ENCODE measurements around the gene PLA2G4E.

PLA2G4E gene

DNA sequence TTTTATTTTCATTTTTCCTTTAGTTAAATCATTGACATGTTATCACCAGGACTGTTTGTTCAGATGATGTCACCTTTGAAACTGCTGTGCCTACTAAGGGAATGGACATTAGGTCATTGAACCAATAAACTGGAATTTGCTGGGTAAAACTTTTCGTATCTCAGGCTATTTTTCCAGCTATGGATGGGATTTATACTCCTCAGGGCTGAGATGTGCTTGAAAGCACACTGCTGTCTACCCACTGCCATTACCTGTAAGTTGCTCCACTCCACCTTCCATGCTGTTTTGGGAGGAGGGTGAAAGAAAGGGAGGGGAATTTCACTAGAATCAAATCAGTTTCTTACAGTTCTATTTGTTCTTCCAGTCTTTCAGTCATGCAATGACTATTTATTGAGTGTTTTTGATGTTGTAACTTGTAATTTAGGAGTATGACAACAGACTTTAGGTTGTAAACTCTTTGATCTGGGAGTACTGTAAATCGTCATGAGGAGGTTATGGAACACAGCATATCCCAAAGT is 59.8 kb downstream of the PLA2G4E start:
- in situ Hi-C loops (cut with MboI; ENCODE audit: low sequenced_read_pairs), result no loop called here

GRCh38 chr15:41958002-41958420 is 62.8 kb downstream of the PLA2G4E start:
- in situ Hi-C loops (cut with MboI; ENCODE audit: low sequenced_read_pairs), result no loop called here

- in situ Hi-C loops (cut with MboI; ENCODE audit: low sequenced_read_pairs), result no loop called here
Measured at GRCh38 chr15:41957021-41957897, 63.6 kb downstream of the PLA2G4E start.

GRCh38 chr15:41955807-41956525 is 64.9 kb downstream of the PLA2G4E start:
- in situ Hi-C loops (cut with MboI; ENCODE audit: low sequenced_read_pairs), result no loop called here

GRCh38 chr15:41955100-41955499 is 65.7 kb downstream of the PLA2G4E start:
- in situ Hi-C loops (cut with MboI; ENCODE audit: low sequenced_read_pairs), result no loop called here

- in situ Hi-C loops (cut with MboI; ENCODE audit: low sequenced_read_pairs), result no loop called here
Measured at GRCh38 chr15:41954036-41954435, 66.8 kb downstream of the PLA2G4E start.

DNA sequence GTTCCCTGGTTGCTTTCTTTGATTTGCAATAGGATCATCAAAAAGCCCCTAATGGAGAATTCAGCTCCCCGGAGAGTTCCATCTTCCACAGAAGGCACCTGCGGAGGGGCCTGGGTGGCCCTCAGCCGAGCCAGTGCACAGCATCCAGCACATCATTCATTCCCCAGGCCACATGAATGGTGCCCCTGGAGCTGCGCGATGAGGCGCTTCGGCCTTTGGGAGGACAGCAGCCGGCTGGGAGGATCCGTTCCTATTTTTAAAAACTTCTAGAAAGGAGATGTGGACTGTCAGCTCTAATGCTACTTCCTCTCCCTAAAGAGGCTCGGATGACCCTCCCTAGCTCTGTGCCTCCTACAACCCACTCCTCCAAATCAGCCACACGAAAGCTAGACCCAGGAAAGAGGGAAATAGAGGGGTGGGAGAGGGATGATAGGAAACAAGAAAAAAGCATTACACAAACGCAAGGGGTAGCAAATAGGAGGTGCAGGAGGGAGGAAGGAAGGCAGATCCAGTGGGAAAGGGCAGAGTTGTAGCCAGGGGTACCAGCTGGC is 68.8 kb downstream of the PLA2G4E start:
- in situ Hi-C loops (cut with MboI; ENCODE audit: low sequenced_read_pairs), result no loop called here

DNA sequence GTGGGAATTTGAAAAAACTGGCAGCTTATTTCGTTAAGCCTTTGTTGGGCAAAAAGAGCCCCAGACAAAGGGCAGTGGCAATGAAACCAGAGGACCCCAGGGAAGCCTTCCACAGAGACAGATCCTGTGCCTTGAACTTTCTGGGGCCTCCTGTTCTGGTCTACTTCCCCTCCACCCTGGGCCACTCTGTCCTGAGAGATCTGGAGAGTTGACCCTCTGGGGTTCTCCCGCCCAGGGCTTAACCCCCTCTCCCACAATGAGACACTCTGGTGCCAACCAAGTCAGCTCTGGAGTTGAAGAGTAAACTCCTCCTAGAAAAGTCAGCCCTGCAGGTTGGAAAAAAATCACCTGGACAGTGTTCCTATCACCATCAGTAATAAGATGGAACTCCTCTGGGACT is 69.3 kb downstream of the PLA2G4E start:
- in situ Hi-C loops (cut with MboI; ENCODE audit: low sequenced_read_pairs), result no loop called here

DNA sequence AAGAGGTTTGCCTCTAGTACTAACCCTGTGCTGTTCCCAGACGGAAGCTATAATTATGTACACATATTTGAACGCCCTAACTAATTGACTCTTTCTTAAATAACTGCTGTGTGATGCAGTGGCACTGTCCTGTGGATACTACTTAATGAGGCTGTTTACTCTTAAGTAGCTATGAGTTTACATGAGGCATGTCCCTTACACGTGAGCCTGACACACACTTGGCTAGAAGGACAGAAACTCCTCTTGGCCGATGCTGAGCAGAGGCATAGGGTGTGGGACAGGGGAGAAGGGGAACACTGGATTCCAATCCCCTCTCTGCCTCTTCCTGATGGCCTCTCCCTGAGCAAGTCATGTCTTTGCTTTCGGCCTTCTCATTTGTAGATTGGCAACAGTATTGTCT is 70.4 kb downstream of the PLA2G4E start:
- in situ Hi-C loops (cut with MboI; ENCODE audit: low sequenced_read_pairs), result no loop called here

DNA sequence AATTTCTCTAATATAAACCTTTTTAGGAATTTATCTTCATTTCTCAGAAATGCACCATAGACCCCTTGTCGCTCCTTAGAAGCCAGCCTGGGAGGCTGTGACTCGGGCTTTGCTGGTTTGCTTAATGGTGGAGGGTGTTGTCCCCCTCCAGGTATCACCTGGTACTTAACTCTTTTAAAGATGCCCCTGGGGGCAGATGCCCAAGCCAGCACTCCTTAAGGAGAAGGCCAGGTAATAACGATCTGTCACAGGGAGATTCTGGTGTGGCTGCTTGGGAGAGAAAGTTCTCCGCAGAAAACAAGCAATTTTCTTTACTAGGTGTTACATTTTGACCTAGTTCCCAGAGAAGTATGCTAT is 70.7 kb downstream of the PLA2G4E start:
- in situ Hi-C loops (cut with MboI; ENCODE audit: low sequenced_read_pairs), result no loop called here

GRCh38 chr15:41949401-41950126 is 71.3 kb downstream of the PLA2G4E start:
- in situ Hi-C loops (cut with MboI; ENCODE audit: low sequenced_read_pairs), result no loop called here

DNA sequence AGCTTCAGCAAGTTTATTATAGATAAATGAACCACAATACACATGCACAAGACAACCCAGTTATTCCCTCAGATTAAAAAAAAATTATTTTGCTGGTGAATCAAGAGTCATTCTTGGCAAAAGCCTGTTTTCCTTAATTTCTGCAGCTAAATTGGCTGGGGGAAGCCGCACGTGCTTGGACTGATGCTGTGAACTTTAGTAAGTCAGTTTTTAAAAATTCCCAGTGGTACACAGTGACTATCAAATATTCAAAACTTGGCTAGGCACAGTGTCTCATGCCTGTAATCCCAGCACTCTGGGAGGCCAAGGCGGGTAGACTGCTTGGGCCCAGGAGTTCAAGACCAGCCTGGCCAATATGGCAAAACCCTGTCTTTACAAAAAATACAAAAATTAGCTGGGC is 72.4 kb downstream of the PLA2G4E start:
- in situ Hi-C loops (cut with MboI; ENCODE audit: low sequenced_read_pairs), result no loop called here

DNA sequence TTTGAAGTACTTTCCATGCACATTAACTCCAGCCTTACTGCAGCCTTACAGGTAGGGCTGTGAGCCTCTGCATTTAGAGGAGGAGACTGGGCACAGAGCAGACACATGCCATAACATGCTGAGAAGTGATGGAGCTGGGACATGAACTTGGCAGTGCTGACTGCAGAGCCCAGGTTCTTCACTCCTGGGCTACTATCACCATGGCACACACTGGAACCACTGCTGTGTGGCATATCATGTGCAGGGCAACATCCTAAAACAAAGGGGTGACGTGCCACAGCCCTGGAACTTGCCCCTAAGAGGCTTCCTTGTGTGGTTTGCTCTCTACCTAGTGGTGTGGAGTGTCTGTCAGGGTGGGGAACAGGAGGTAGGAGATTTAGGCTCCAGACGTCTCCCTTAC is 73.9 kb downstream of the PLA2G4E start:
- in situ Hi-C loops (cut with MboI; ENCODE audit: low sequenced_read_pairs), result no loop called here

DNA sequence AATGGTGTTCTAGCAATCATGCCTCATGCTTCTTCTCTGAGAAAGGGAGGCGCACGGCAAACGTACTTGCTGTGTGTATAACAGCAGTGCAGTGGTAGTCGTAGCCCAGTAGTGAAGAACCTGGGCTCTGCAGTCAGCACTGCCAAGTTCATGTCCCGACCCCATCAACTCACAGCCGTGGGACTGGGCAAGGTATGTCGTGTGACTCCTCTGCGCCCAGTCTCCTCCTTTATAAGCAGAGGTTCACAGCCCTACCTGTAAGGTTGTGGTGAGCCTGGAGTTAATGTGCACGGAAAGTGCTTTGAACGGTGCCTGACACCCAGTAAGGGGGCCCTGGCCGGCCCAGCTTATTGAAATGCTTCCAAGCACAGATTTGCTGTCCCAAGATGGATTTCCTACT is 75.1 kb downstream of the PLA2G4E start:
- in situ Hi-C loops (cut with MboI; ENCODE audit: low sequenced_read_pairs), result no loop called here

DNA sequence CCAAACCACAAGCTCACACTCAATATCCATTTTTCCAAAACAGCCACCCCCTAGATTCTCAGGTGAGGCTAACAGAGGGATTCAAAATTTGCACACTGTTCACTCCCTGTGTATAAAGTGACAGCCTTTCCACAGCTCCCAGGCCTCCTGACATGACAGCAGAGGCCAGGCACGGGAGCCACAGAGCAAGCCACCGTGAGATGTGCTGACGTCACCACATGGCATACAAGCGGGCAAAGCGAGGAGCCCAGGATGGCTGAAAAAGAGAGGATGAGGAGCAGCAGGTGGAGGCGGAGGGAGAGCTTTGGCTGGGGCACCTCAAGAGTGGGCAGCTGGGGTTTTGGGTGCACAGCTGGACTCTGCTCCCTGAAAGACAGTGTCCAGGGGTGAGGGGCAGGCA is 75.6 kb downstream of the PLA2G4E start:
- in situ Hi-C loops (cut with MboI; ENCODE audit: low sequenced_read_pairs), result no loop called here

DNA sequence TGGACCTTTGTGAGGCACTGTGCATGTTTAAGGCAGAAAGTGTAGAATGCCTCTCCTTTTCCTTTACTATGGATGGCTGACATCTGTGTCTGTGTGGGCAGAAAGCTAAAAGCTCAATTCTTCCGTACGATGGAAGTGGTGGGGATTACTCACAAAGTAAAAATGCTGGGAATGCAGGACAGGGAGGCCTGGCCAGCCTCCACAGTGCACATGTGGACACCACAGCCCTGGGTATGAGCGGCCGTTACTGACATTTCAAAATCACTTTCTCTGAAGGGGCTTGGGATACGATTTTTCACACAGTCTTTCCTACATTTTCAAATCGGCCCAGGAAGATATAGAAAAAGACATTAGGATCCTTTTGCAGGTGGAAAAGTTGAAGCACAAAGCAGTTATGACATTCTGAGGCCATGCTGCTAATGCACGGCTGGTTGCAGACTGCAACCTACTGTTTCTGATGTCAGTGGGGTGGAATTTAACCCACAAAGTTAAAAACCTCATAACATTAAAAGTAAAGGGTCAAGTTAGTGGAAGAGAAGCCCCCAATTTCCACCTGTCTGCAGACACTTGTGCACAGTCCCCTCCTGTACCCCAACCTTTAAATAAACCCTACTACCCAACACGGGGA is 76.4 kb downstream of the PLA2G4E start:
- in situ Hi-C loops (cut with MboI; ENCODE audit: low sequenced_read_pairs), result no loop called here

DNA sequence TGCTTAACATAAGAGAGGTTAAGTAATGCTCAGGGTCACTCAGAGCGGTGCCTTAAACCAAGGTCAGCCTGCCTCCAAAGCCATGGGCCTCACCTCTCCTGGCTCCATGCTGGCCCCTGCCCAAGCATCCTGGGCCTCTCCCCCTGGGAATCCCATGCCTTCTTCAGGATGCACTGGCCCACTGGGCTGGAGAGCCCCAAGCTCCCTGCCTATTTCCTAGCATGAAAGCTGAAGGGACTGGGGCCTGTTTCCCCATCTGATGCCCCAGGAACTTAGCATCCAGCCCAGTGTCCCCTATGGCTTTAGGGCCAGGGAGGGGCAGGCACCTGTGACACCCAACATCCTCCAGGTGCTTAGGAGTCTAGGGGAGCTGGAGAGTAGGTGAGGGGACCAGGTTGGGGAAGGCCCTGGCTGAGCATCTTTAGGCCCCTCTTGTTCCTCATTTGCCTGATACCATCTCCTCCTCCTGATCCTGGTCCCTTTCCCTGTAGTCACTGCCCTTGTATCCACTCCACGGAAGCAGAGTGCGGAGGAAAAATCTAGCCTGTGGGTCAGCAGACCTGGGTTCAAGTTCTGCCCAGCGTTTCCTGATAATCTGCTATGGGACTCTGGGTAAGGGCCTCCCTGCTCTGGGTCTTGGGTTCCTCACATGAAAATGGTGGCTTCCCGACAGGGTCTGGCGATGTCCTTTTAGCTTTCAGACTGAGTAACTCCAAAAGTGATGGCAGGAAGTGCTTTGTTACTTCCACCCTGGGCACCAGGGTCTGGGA is 77.1 kb downstream of the PLA2G4E start:
- in situ Hi-C loops (cut with MboI; ENCODE audit: low sequenced_read_pairs), result no loop called here

DNA sequence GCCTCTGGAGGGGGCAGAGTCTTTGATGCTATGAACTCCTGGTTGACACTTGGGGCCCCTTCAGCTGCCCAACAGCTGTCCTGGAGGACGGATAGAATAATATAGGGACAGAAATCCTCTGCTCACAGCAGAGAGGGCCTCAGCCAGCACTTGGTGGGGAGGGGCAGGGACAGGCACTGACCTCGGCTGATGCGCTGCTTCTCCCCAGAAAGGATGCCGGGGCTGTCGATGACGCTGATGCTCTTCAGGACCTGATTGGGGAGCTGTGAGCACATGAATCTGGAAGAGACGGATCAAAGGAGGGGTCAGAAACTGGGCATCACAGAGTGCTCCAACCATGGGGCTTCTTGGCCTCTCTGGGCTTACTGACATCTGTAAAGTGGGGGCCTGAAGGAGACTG is 78.0 kb downstream of the PLA2G4E start:
- in situ Hi-C loops (cut with MboI; ENCODE audit: low sequenced_read_pairs), result no loop called here

DNA sequence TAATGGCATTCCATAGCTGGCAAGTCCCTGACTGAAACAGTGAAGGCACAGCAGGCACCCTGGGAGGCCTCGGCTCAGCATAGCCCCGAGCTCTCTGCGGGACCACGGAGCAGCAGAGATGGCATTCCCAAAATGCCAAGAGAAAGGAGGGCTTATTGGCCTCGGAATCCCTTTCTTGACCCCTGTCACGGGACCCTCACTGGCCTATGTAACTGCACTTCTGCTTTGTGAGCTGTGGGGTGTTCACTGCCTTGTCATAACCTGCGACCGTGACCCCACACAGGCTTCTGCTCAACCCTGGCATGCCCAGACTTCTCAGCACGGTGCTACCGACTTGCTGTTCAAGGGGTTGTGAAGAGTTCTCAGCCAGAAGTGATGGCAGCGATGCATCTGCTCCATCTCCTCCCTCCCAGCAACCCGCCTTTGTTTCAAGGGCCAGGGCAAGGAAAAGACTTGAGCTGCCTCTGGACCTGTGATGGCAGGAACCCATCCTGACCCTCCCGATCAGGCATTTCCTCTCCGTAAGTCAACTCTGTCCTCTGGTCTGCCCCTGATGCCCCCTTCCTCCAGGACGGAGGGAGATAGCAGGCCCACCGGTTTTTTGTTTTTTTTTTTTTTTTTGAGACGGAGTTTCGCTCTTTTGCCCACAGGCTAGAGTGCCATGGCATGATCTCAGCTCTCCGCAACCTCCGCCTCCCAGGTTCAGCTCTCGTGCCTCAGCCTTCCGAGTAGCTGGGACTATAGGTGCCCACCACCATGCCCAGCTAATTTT is 79.0 kb downstream of the PLA2G4E start:
- in situ Hi-C loops (cut with MboI; ENCODE audit: low sequenced_read_pairs), result no loop called here
